Ecto neural progenitor cell (in vitro differentiated cells): ENCODE results near the gene IL2RG.

ENCODE experiments used
- DNase-seq: peaks from one replicate; pipeline ENCODE4 v3.0.0-alpha.2; 2018; ENCODE audit warnings: low spot score

The IL2RG gene

GRCh38 chrX:71107762-71108360 is 3.5 kb downstream of the IL2RG start:
- DNase-seq, result no peak

- no peak for DNase-seq
Observed at GRCh38 chrX:71107245-71107644, 4.1 kb downstream of the IL2RG start.

DNA sequence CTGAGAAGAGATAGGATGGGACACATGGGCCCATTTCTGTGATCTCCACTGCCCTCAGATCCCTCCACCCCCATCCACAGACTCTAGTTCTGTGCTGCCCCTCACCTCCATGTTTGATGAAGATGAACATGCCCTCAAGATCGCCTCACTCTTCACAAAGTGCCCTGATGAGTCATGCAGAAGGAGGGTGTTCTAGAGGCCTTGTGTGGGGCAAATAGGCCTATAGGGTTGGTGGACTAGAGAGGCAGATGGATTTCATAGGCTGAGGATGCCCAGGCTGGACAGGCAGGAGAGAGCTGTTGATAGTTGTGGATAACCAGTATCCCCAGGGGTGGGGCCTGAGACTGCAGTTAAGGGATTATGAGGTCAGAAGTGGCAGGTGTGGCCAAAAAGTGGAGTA is 5.0 kb downstream of the IL2RG start, which contains the start of gene CXorf65:
CXorf65 (minus strand) TSS at position 314 of the 400 bp plus-strand sequence; CDS start at position 130, 184 bp downstream.
- no peak for DNase-seq

DNA sequence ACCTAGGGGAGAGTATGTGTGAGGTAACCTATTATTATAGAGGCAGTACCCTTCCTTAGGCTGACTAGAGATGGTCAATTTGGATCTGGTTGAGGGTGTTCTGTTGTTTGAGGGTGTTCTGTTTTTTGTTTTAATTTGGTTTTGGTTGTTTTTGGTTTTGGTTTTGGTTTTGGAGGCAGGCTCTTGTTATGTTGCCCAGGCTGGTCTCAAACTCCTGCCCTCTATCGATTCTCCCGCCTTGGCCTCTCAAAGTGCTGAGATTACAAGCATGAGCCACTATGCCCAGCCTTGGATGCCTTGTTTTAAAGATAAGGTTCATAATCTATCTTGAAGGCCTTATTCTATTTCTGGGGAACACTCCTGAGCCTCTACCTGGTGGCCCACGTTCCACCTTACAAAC is 5.7 kb downstream of the IL2RG start:
- DNase-seq, result no peak

GRCh38 chrX:71103110-71103983 is 8.0 kb downstream of the IL2RG start:
- DNase-seq, result peak; percentile 55

- DNase-seq, result no peak
Observed at GRCh38 chrX:71102292-71102691, 9.1 kb downstream of the IL2RG start.

- DNase-seq, result no peak
Observed at GRCh38 chrX:71100581-71101505, 10.5 kb downstream of the IL2RG start.

DNA sequence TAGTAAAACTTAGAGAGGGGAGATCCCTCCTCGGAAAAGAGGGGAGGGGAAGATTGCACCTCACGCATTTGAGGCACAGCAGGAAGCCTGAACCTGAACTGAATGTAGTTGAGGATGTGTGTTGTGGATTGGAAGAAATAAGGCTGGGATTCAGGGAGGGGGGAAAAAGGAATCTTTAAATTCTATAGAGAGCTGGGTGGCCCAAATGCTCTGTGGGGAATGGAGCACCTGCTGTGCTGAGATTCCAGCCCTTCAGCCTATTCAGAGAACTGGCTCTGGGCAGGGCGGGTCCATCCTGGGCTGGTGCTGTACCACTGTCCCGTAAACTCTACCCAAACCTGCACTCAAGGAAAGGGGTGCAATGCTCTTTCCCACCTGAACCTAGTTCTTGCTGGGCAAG is 11.6 kb downstream of the IL2RG start:
- no peak for DNase-seq

GRCh38 chrX:71098951-71099506 is 12.3 kb downstream of the IL2RG start:
- DNase-seq, result no peak

GRCh38 chrX:71098302-71098701 is 13.1 kb downstream of the IL2RG start:
- no peak for DNase-seq

GRCh38 chrX:71096760-71097032 is 14.7 kb downstream of the IL2RG start:
- DNase-seq, result no peak

GRCh38 chrX:71095981-71096759 is 15.2 kb downstream of the IL2RG start:
- peak; percentile 51 for DNase-seq

GRCh38 chrX:71095555-71095980 is 15.8 kb downstream of the IL2RG start, which contains the start of gene FOXO4:
TSS of gene FOXO4 (plus strand) at chrX:71095851. CDS start at chrX:71096529, 678 bp downstream.
- peak; percentile 89 for DNase-seq

GRCh38 chrX:71095033-71095432 is 16.3 kb downstream of the IL2RG start:
- DNase-seq, result no peak

DNA sequence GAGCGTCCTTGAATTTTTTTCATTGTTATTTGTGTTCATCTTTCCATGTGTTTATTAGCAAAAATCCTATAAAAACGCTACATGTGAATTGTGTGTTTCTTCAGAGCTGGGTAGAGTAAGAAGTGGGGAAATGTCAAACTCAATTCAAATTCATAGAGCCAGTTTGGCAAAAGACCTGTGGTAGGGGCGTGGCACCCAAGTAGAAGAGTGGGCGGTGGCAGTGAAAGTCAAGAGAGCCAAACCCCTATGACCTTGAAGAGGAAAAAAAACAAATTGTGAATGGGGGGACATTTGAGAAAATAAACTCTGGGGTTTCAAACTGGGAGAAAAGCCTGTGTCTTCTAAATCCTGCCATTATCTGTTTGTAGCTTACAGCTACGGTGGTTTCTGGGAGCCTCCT is 20.1 kb downstream of the IL2RG start:
- DNase-seq, result no peak

GRCh38 chrX:71085900-71086299 is 25.5 kb downstream of the IL2RG start:
- no peak for DNase-seq

DNA sequence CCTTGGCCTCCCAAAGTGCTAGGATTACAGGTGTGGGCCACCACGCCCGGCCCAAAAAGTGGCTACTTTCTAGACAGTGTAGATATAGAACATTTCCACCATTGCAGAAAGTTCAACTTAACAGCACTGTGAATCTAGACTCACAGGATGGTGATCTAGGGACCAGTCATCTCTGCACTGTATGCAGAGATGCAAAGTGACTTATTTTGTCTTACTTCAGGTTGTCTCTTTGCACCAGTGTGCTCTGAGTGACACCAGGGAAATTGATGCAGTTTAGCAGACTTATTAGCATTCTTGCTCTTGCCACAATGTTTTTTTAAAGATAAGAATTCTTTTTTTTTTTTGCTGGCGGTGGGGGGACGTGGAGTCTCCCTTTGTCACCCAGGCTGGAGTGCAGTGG is 28.6 kb downstream of the IL2RG start:
- DNase-seq, result no peak

- DNase-seq, result no peak
Observed at GRCh38 chrX:71082124-71082647, 29.2 kb downstream of the IL2RG start.

DNA sequence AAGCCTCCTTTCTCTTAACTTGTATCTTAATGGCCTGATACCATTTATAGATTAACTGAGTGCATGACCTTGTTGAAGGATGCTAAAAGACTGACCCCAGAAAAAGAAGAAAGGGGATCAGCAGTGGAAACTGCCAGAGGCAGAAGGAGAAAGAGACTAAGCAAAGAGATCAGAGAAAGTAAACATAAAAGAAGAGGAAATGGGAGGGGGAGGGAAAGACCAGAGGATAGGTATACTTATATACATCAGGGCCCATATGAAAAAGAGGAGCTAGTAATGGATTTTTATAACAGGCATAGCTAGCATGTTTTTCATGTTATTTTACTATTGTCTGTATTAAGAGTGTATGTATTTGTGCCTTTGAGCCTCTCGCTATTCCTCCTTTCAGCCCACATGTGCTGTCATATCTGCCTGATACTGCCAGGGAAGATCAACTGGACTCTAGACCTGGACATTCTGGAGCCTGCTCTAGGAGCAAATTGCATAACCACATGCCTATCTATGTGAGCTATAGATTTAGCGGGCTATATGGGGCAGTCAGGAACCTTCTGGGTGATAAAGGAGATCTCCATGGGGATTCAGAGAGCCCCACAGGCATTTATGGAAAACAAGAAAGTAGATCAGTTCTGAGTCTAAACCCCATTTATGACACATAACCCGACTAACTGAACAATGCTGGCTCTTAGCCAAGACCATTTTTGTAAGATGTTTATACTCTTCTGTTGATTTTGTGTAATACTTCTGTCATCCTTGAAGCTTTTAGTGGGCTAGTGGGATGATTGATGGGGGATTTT is 29.9 kb downstream of the IL2RG start:
- no peak for DNase-seq

- no peak for DNase-seq
Observed at GRCh38 chrX:71070531-71070930, 40.8 kb downstream of the IL2RG start.
